NCI-H748 treated with DMSO at 0.1 percent for 48 hours (cell line): ENCODE data around the gene TOMM20L.

Source experiments
- DNase-seq: peaks from one replicate; lab custom pipeline; 2025; lab: John Stamatoyannopoulos, UW

Gene TOMM20L

DNA sequence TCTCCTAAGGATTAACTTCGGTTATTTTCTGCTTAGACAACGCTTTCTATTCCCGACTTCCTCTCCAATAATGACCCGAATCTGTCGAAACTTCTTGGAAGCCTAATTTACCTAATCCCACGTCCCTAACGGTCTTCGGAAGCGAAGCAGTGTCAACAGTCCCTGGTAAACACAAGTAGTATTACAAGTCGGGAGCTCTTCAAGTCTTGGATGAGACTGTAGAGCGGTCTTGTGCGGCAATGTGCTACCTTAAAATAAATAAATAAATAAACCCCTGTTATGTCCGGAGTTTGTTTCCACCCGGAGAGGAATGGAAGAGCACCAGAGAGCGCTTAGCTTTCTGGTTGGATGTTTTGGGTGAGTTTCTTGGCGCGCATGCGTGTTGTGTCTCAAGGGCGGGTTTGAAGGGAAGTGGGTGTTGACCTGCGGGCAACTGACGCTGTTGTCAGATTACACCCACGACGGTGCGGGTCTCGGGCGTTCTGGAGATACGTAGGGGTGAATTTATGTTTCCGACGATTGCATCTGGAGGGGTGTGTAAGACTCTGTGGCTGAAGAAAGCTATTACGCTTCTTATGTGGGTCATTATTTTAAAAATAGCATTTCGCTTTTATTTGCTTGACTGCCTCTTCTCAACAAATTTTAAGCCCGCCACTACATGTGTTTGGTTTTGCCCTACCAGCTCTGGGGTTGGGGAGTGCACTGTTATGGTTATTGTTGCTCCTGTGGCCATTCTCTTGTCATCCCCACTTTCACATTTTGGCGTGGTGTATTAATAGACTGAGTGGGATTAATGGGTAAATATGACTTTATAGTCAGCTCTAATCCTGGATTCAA, 31.8 kb downstream of the TOMM20L start, which contains the start of the genes KIAA0586 and TIMM9:
Gene KIAA0586 (plus strand): TSS at position 439 of the 837 bp plus-strand sequence. CDS start 546 bp downstream, outside the sequence.
Gene TIMM9 (minus strand): TSS at position 251 of the 837 bp plus-strand sequence. CDS start 15,586 bp downstream, outside the sequence.
- DNase-seq: peak; percentile 98

DNA sequence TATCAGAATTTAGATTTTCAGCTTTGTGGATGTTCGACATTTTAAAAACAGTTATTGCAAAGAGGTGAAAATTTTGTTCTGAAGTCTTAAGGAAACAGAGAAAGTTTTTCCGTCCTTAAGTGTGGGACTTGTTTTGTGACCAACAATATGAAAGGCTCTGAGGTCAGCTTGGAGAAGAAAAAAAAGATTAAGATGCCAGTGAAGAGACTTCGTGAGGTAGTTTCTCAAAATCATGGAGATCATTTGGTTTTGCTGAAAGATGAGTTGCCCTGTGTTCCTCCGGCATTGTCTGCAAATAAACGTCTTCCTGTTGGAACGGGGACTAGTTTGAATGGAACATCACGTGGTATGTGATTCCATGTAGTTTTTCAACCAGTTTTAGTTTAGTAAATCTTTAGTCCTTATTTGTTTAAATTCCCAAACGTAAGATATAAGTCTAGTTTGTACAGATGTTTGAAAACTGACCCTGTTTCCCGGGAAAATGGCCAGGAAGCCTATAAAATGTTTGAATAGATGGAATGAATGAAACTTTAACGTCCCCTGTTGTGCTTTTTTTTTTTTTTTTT, 32.5 kb downstream of the TOMM20L start:
- DNase-seq: peak; percentile 71

DNA sequence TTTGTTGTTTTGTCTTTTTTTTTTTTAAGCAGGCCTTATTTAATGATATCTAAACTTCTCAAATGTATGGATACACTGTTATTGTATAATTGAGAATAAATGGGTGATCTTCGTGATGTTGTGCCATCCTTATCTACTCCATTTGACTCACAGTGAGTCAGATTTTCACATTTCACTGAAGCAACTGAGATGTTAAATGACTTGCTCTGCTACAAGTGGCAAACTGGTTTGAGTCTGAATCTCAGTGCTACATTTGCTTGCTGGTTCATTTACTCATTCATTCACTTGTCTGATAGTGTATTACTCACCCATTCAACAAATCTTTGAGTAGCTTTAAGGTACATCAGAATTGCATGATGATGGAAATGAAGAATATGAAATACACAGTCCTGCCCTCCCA, 34.4 kb downstream of the TOMM20L start:
- no peak for DNase-seq

GRCh38 chr14:58439476-58439875, 43.7 kb downstream of the TOMM20L start:
- no peak for DNase-seq

GRCh38 chr14:58444627-58445026, 48.9 kb downstream of the TOMM20L start:
- no peak for DNase-seq

DNA sequence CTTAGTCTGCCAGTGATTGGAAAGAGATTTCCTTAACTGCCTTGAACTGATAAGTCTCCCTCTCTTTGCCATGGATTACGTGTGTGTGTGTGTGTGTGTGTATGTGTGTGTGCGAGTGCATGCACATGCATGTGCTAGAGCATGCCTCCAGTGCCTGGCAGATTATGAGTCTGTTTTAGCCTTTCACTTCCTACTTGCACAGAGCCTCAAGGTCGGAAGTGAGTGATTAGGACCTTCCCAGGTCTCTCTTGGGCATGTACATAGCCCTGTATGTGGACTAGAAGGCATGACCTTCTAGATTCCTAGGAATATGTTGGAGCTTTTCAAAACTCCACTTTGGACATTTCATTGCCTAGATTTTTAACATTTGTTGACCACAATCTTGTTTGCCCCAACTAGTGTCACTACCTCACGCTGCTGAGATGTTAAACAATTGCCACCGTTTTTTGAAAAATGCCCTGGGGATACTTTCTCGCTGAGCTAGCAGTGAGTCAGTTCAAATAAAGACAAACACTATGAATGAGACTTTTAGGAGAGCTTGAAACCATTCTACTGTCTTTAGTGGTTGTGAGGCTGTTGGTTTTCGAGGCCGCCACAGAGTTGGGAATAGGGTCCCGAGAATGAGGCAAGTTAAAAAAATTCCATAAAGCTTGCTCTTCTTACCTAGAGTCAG, 60.0 kb downstream of the TOMM20L start:
- no peak for DNase-seq
